ENCODE results near the gene MTARC2.

MTARC2 gene

GRCh38 chr1:220775240-220775853, 27.2 kb downstream of the MTARC2 start:
- peak; percentile 37 for DNase-seq (ENCODE audit: low read depth)
- TF ChIP-seq, protein P1, sequence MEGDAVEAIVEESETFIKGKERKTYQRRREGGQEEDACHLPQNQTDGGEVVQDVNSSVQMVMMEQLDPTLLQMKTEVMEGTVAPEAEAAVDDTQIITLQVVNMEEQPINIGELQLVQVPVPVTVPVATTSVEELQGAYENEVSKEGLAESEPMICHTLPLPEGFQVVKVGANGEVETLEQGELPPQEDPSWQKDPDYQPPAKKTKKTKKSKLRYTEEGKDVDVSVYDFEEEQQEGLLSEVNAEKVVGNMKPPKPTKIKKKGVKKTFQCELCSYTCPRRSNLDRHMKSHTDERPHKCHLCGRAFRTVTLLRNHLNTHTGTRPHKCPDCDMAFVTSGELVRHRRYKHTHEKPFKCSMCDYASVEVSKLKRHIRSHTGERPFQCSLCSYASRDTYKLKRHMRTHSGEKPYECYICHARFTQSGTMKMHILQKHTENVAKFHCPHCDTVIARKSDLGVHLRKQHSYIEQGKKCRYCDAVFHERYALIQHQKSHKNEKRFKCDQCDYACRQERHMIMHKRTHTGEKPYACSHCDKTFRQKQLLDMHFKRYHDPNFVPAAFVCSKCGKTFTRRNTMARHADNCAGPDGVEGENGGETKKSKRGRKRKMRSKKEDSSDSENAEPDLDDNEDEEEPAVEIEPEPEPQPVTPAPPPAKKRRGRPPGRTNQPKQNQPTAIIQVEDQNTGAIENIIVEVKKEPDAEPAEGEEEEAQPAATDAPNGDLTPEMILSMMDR (conservative IDR thresholded peaks at IDR 0.05; ENCODE audit: control insufficient read depth, insufficient read depth, low read depth, low read length): peak; percentile 68
- H3K4me3 ChIP-seq (ENCODE audit: control insufficient read depth, low read depth, low read length): no peak overlapping the region

- no peak for DNase-seq (ENCODE audit: low read depth)
- TF ChIP-seq, protein P1 (conservative IDR thresholded peaks at IDR 0.05; ENCODE audit: control insufficient read depth, insufficient read depth, low read depth, low read length): no peak
Observed at GRCh38 chr1:220776254-220776653, 28.1 kb downstream of the MTARC2 start.

GRCh38 chr1:220776720-220777326, 28.7 kb downstream of the MTARC2 start:
- no peak overlapping the region for H3K4me3 ChIP-seq (ENCODE audit: control insufficient read depth, low read depth, low read length)
- TF ChIP-seq, protein P1 (conservative IDR thresholded peaks at IDR 0.05; ENCODE audit: control insufficient read depth, insufficient read depth, low read depth, low read length): peak; percentile 90
- peak; percentile 67 for DNase-seq (ENCODE audit: low read depth)

More at GRCh38 chr1:220776254-220776653, 28.1 kb downstream of the MTARC2 start:
- no peak overlapping the region for H3K4me3 ChIP-seq (ENCODE audit: control insufficient read depth, low read depth, low read length)

- no peak for DNase-seq (ENCODE audit: low read depth)
- TF ChIP-seq, protein P1 (conservative IDR thresholded peaks at IDR 0.05; ENCODE audit: control insufficient read depth, insufficient read depth, low read depth, low read length): no peak
- no peak overlapping the region for H3K4me3 ChIP-seq (ENCODE audit: control insufficient read depth, low read depth, low read length)
Observed at GRCh38 chr1:220783453-220783852, 35.3 kb downstream of the MTARC2 start.

DNA sequence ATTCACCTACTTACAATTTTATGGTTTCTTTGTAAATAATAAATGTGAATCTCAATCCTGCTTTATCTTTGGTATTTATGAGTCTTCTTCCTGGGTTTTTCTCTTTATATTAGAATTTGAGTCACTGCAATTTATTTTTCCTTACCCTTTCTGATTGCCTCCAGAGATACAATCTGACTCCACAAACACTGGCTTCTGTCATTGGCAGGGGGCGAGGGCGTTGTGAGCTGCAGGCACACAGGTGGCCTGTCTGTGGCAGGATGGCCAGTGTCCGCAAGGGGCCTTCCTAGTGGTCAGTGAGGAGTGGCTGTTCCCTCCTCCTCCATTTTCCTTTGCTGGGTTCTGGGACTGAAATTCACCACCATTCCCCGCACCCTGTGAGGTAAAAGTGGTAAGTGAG, 36.6 kb downstream of the MTARC2 start:
- H3K4me3 ChIP-seq (ENCODE audit: control insufficient read depth, low read depth, low read length): no peak overlapping the region
- no peak for DNase-seq (ENCODE audit: low read depth)
- TF ChIP-seq, protein P1 (conservative IDR thresholded peaks at IDR 0.05; ENCODE audit: control insufficient read depth, insufficient read depth, low read depth, low read length): no peak

- DNase-seq (ENCODE audit: low read depth): no peak
- TF ChIP-seq, protein P1 (conservative IDR thresholded peaks at IDR 0.05; ENCODE audit: control insufficient read depth, insufficient read depth, low read depth, low read length): no peak
- H3K4me3 ChIP-seq (ENCODE audit: control insufficient read depth, low read depth, low read length): no peak overlapping the region
Observed at GRCh38 chr1:220785166-220786056, 37.3 kb downstream of the MTARC2 start.

Measured in fibroblast of mammary gland (primary cell).